ENCODE results near the gene LDB2. TPM values are rescaled to one million over a fixed set of nuclear protein-coding genes. Genes with fewer than 3 reads are reported as not detected.
A peak's percentile ranks its signal among the peaks of the same experiment; 100 is the strongest.

LDB2 gene
- total RNA-seq, 1 donor from 2014 or later = 360 TPM

GRCh38 chr4:16603178-16603577, 295.3 kb downstream of the LDB2 start:
- no peak for DNase-seq (ENCODE audit: low read depth in 2 of 2)

GRCh38 chr4:16598597-16599206, 299.7 kb downstream of the LDB2 start:
- DNase-seq (ENCODE audit: low read depth in 2 of 2) = peak; percentile 52 to 65

- peak; percentile 95 to 98 for DNase-seq (ENCODE audit: low read depth in 2 of 2)
These were observed 300.4 kb downstream of the LDB2 start for GRCh38 chr4:16597845-16598596.

GRCh38 chr4:16597443-16597842, 301.0 kb downstream of the LDB2 start:
- DNase-seq (ENCODE audit: low read depth in 2 of 2) = no peak

GRCh38 chr4:16596267-16596666, 302.2 kb downstream of the LDB2 start:
- DNase-seq (ENCODE audit: low read depth in 2 of 2) = no peak

GRCh38 chr4:16594128-16594527, 304.3 kb downstream of the LDB2 start:
- DNase-seq (ENCODE audit: low read depth in 2 of 2) = no peak

GRCh38 chr4:16593386-16593785, 305.1 kb downstream of the LDB2 start:
- DNase-seq (ENCODE audit: low read depth in 2 of 2) = no peak

- DNase-seq (ENCODE audit: low read depth in 2 of 2) = no peak
These were observed 307.1 kb downstream of the LDB2 start for GRCh38 chr4:16591272-16591826.

GRCh38 chr4:16590797-16591196, 307.6 kb downstream of the LDB2 start:
- no peak for DNase-seq (ENCODE audit: low read depth in 2 of 2)

- DNase-seq (ENCODE audit: low read depth in 2 of 2) = peak in 1 of 2 donors; percentile 17
These were observed 309.8 kb downstream of the LDB2 start for GRCh38 chr4:16588651-16589050.

- no peak for DNase-seq (ENCODE audit: low read depth in 2 of 2)
These were observed 310.3 kb downstream of the LDB2 start for GRCh38 chr4:16588149-16588548.

GRCh38 chr4:16585053-16585452, 313.4 kb downstream of the LDB2 start:
- DNase-seq (ENCODE audit: low read depth in 2 of 2) = no peak

- DNase-seq (ENCODE audit: low read depth in 2 of 2) = no peak
These were observed 314.7 kb downstream of the LDB2 start for GRCh38 chr4:16583764-16584163.

GRCh38 chr4:16582526-16582925, 315.9 kb downstream of the LDB2 start:
- DNase-seq (ENCODE audit: low read depth in 2 of 2) = no peak

GRCh38 chr4:16582036-16582435, 316.4 kb downstream of the LDB2 start:
- no peak for DNase-seq (ENCODE audit: low read depth in 2 of 2)

GRCh38 chr4:16581117-16581516, 317.3 kb downstream of the LDB2 start:
- DNase-seq (ENCODE audit: low read depth in 2 of 2) = no peak

GRCh38 chr4:16580514-16580913, 317.9 kb downstream of the LDB2 start:
- no peak for DNase-seq (ENCODE audit: low read depth in 2 of 2)

GRCh38 chr4:16579866-16580265, 318.6 kb downstream of the LDB2 start:
- no peak for DNase-seq (ENCODE audit: low read depth in 2 of 2)

- no peak for DNase-seq (ENCODE audit: low read depth in 2 of 2)
These were observed 321.3 kb downstream of the LDB2 start for GRCh38 chr4:16577177-16577576.

GRCh38 chr4:16574981-16575380, 323.5 kb downstream of the LDB2 start:
- DNase-seq (ENCODE audit: low read depth in 2 of 2) = no peak

- peak in 1 of 2 donors; percentile 52 for DNase-seq (ENCODE audit: low read depth in 2 of 2)
These were observed 324.7 kb downstream of the LDB2 start for GRCh38 chr4:16573739-16574138.

- peak in 1 of 2 donors; percentile 35 for DNase-seq (ENCODE audit: low read depth in 2 of 2)
These were observed 325.2 kb downstream of the LDB2 start for GRCh38 chr4:16573206-16573605.

GRCh38 chr4:16572631-16573030, 325.8 kb downstream of the LDB2 start:
- no peak for DNase-seq (ENCODE audit: low read depth in 2 of 2)
